Panc1 (cell line): Measurements from ENCODE around the gene EPHX1. TPM values are rescaled to one million over a fixed set of nuclear protein-coding genes. Genes with fewer than 3 reads are reported as not detected.

Source experiments
- ATAC-seq: fragments of 200-7000 bp; cut with Tn5 transposase; 2 replicates; pipeline ENCODE4 v1.9.1; 2020; ENCODE audit warnings: mild to moderate bottlenecking, moderate library complexity
- BruUV-seq: library from RNA; stranded (reverse); fragments of 400-500 nt; replicated peaks from 2 replicates; lab custom pipeline; 2021; lab: Mats Ljungman, UMichigan
- CTCF ChIA-PET: fragments of 300-600 bp; sonication (Branson Sonifier 250); formaldehyde crosslinking; loops from one replicate; lab custom pipeline; 2022; ENCODE audit warnings: antibody characterized with exemption; lab: Charles Lee
- POLR2A ChIA-PET: fragments of 300-600 bp; sonication (Branson Sonifier 250); formaldehyde crosslinking; loops from one replicate; lab custom pipeline; 2022; ENCODE audit warnings: antibody characterized with exemption; lab: Charles Lee
- DNase-seq: peaks from one replicate; pipeline ENCODE4 v3.0.0-alpha.2; 2010; ENCODE audit warnings: low read depth, low spot score
- H3K27ac ChIP-seq: 2 replicates; pipeline ENCODE4 v1.5.1; 2011; ENCODE audit warnings: mild to moderate bottlenecking, low read length, inconsistent platforms
- H3K27me3 ChIP-seq: fragments of 200-500 bp; sonication (Bioruptor generic); 2 replicates; pipeline ENCODE4 v1.6.0; 2014; ENCODE audit warnings: low read length, inconsistent platforms; ENCODE audit not compliant: control insufficient read depth, insufficient read depth
- H3K36me3 ChIP-seq: fragments of 200-500 bp; sonication (Bioruptor generic); 2 replicates; pipeline ENCODE4 v1.5.1; 2014; ENCODE audit warnings: inconsistent platforms, mild to moderate bottlenecking, low read length, moderate library complexity; ENCODE audit not compliant: control insufficient read depth, insufficient read depth
- H3K4me1 ChIP-seq: 2 replicates; pipeline ENCODE4 v1.5.1; 2011; ENCODE audit warnings: inconsistent platforms, mild to moderate bottlenecking, low read length, moderate library complexity; ENCODE audit not compliant: control insufficient read depth, insufficient read depth
- H3K4me3 ChIP-seq, 2 experiments: 2 replicates each; pipeline ENCODE4 v1.5.1; 2011 to 2012; ENCODE audit warnings: low read depth in 2 of 2, low read length in 2 of 2, mild to moderate bottlenecking in 2 of 2, inconsistent platforms in 1 of 2, moderate library complexity in 1 of 2
- H3K9me3 ChIP-seq: fragments of 200-500 bp; sonication (Bioruptor generic); 2 replicates; pipeline ENCODE4 v1.5.1; 2014; ENCODE audit warnings: low read depth, mild to moderate bottlenecking, inconsistent platforms, low read length, moderate library complexity; ENCODE audit not compliant: control insufficient read depth, insufficient read depth
- POLR2AphosphoS5 ChIP-seq: IDR thresholded peaks from 2 replicates; pipeline ENCODE4 v1.6.1; 2012; ENCODE audit warnings: mild to moderate bottlenecking, low read depth, low read length, moderate library complexity
- SIN3A ChIP-seq: IDR thresholded peaks from 2 replicates; pipeline ENCODE4 v1.6.1; 2012; ENCODE audit warnings: low read depth, mild to moderate bottlenecking, low read length, moderate library complexity, borderline replicate concordance; ENCODE audit not compliant: insufficient read depth
- TCF7L2 ChIP-seq: IDR thresholded peaks from 2 replicates; pipeline ENCODE4 v1.6.1; 2011; ENCODE audit warnings: mild to moderate bottlenecking, low read depth, low read length, inconsistent platforms
- in situ Hi-C: cut with HindIII; loops from 2 replicates; pipeline ENCODE4 v1.10.0; 2016; ENCODE audit warnings: low sequenced_read_pairs, low pct_unique_long_range_greater_than_20kb
- intact Hi-C: fragments of 100-400 bp; cut with micrococcal nuclease; formaldehyde crosslinking; loops from one replicate; pipeline ENCODE4 v1.10.0; 2022; ENCODE audit not compliant: unreplicated experiment
- total RNA-seq: library from RNA; stranded (reverse); gene quantifications from one replicate; pipeline ENCODE4 v1.2.1, GENCODE V29; 2021; ENCODE audit not compliant: unreplicated experiment
- TF ChIP-seq, protein P1 (sequence below), 2 experiments: IDR thresholded peaks; 2 replicates each; pipeline ENCODE4 v1.6.1; 2011 to 2012; ENCODE audit warnings: low read depth in 2 of 2, control low read depth in 1 of 2, low read length in 1 of 2, mild to moderate bottlenecking in 1 of 2, moderate library complexity in 1 of 2; ENCODE audit not compliant: insufficient read depth in 1 of 2
- TF ChIP-seq, protein P2 (sequence below): fragments of 450-650 bp; IDR thresholded peaks from 2 replicates; pipeline ENCODE4 v1.5.1; 2017; ENCODE audit warnings: mild to moderate bottlenecking

The EPHX1 gene
- total RNA-seq, 1 experiment from 2014 or later = 76.4 TPM

DNA sequence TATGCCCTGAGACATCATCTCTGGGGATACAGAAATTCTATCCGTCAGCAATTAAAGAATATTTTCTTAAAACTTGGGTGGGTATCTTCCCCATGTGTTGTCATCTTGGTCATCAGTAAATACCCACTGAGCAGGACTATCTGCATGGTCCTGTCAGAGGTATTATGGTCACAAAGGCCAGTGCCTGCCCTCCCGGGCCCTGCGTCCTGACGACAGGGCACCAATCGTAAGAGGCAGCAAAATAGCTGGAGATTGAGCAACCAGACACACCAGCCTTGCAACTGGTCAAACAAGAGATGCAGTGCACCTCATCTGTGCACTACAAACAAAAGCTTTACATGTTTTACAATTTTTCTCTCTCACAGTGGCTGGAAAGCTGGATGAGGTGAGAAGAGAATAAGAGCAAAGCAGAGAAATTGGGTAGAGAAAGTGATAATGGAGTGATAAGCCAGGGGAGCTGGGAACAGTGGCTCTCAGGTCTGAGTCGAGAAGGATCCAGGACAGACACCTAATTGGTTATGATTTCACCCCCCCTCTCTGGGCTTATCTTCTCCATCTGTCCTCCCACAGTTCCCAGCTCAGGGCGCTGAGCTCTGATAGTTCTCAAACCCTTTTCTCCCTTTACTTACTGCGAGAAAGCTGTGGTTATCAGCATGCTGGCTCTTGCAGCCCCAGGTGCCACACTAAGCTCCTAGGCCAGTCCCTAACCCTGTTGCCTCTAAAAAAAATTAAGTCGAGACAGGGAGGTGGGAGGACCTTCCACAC is 41.1 kb upstream of the EPHX1 start:
- H3K27ac ChIP-seq = peak overlapping the region; percentile 10
- no peak for ATAC-seq
- POLR2A ChIA-PET = interaction anchor here (0.5 to 1.1 kb wide), 4 partner anchors 9 to 340 kb away, joined by 3 to 5 read pairs (median 3); partner anchors contain the start of gene SRP9
- CTCF ChIA-PET = interaction anchor here (0.6 to 0.7 kb wide), 2 partner anchors 10 to 294 kb away, joined by 4 to 8 read pairs; no protein-coding TSS in a partner anchor
- in situ Hi-C loops = no loop called here
- no peak overlapping the region for H3K4me3 ChIP-seq
- no peaks in the 10 kb centered on the region for H3K9me3 ChIP-seq
- DNase-seq = no peak
- no peaks in the 10 kb centered on the region for H3K36me3 ChIP-seq
- BruUV-seq = no TSS peak
- peaks cover 43% of the 10 kb centered on the region for H3K4me1 ChIP-seq
- TF ChIP-seq POLR2AphosphoS5 = no peak
- no peak for TF ChIP-seq SIN3A
- TF ChIP-seq, protein P1, sequence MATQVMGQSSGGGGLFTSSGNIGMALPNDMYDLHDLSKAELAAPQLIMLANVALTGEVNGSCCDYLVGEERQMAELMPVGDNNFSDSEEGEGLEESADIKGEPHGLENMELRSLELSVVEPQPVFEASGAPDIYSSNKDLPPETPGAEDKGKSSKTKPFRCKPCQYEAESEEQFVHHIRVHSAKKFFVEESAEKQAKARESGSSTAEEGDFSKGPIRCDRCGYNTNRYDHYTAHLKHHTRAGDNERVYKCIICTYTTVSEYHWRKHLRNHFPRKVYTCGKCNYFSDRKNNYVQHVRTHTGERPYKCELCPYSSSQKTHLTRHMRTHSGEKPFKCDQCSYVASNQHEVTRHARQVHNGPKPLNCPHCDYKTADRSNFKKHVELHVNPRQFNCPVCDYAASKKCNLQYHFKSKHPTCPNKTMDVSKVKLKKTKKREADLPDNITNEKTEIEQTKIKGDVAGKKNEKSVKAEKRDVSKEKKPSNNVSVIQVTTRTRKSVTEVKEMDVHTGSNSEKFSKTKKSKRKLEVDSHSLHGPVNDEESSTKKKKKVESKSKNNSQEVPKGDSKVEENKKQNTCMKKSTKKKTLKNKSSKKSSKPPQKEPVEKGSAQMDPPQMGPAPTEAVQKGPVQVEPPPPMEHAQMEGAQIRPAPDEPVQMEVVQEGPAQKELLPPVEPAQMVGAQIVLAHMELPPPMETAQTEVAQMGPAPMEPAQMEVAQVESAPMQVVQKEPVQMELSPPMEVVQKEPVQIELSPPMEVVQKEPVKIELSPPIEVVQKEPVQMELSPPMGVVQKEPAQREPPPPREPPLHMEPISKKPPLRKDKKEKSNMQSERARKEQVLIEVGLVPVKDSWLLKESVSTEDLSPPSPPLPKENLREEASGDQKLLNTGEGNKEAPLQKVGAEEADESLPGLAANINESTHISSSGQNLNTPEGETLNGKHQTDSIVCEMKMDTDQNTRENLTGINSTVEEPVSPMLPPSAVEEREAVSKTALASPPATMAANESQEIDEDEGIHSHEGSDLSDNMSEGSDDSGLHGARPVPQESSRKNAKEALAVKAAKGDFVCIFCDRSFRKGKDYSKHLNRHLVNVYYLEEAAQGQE (IDR thresholded peaks at IDR 0.05; ENCODE audit: insufficient read depth in 1 of 2, low read depth in 2 of 2, low read length in 1 of 2) = no peak
- TF ChIP-seq, protein P2, sequence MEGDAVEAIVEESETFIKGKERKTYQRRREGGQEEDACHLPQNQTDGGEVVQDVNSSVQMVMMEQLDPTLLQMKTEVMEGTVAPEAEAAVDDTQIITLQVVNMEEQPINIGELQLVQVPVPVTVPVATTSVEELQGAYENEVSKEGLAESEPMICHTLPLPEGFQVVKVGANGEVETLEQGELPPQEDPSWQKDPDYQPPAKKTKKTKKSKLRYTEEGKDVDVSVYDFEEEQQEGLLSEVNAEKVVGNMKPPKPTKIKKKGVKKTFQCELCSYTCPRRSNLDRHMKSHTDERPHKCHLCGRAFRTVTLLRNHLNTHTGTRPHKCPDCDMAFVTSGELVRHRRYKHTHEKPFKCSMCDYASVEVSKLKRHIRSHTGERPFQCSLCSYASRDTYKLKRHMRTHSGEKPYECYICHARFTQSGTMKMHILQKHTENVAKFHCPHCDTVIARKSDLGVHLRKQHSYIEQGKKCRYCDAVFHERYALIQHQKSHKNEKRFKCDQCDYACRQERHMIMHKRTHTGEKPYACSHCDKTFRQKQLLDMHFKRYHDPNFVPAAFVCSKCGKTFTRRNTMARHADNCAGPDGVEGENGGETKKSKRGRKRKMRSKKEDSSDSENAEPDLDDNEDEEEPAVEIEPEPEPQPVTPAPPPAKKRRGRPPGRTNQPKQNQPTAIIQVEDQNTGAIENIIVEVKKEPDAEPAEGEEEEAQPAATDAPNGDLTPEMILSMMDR = no peak
- no peak for TF ChIP-seq TCF7L2
- H3K27me3 ChIP-seq = no peaks in the 10 kb centered on the region
- intact Hi-C loops = no loop called here

DNA sequence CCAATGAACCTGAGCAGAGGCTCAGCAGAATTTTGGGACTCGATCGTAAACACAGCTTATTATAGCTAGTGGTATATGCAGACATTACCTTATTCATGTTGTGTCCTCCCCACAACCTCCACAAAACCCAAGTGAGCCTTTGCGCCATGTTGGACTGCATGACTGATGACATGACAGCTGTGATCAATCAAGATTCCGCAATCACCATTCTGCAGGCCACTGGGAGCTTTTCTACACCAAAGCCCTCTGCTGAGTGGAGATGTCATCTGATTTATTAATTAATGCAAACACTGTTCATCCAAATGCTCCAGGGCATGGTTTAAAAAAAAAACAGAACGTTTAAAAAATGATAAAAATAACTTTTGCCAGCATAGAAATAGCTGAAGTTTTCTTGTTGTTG is 40.2 kb upstream of the EPHX1 start:
- no TSS peak for BruUV-seq
- intact Hi-C loops (no loop called here), in situ Hi-C loops (loop anchor here (10.0 kb wide), 1 partner anchor 215 kb away; no protein-coding TSS in a partner anchor)
- CTCF ChIA-PET = no interaction called here
- Histone ChIP-seq H3K27ac (no peak overlapping the region), H3K27me3 (no peaks in the 10 kb centered on the region), H3K36me3 (no peaks in the 10 kb centered on the region), H3K4me1 (peaks cover 43% of the 10 kb centered on the region), H3K4me3 (no peak overlapping the region), H3K9me3 (no peaks in the 10 kb centered on the region)
- TF ChIP-seq POLR2AphosphoS5 = no peak
- TF ChIP-seq, protein P2 = no peak
- no peak for TF ChIP-seq SIN3A
- no peak for TF ChIP-seq TCF7L2
- TF ChIP-seq, protein P1 (IDR thresholded peaks at IDR 0.05; ENCODE audit: insufficient read depth in 1 of 2, low read depth in 2 of 2, low read length in 1 of 2) = no peak
- no peak for DNase-seq
- no peak for ATAC-seq
- POLR2A ChIA-PET = interaction anchor here (0.5 to 1.1 kb wide), 3 partner anchors 8 to 341 kb away, joined by 3 to 5 read pairs (median 3); partner anchors contain the start of gene SRP9
